HL-60 (cell line): Measurements from ENCODE around the gene DOCK10.

ENCODE experiments used
- GABPA ChIP-seq: IDR thresholded peaks from 2 replicates; pipeline ENCODE4 v1.6.1; 2012; ENCODE audit warnings: low read depth
- POLR2AphosphoS5 ChIP-seq: IDR thresholded peaks from 2 replicates; pipeline ENCODE4 v1.6.1; 2012; ENCODE audit warnings: low read depth
- TF ChIP-seq, protein P1 (sequence below): IDR thresholded peaks from one replicate; pipeline ENCODE4 v1.5.1; 2011; ENCODE audit warnings: low read length, control low read depth, inconsistent platforms; ENCODE audit not compliant: insufficient read depth
- TF ChIP-seq, protein P2 (sequence below): IDR thresholded peaks from 2 replicates; pipeline ENCODE4 v1.6.1; 2012; ENCODE audit warnings: low read depth; ENCODE audit not compliant: insufficient replicate concordance

DNA sequence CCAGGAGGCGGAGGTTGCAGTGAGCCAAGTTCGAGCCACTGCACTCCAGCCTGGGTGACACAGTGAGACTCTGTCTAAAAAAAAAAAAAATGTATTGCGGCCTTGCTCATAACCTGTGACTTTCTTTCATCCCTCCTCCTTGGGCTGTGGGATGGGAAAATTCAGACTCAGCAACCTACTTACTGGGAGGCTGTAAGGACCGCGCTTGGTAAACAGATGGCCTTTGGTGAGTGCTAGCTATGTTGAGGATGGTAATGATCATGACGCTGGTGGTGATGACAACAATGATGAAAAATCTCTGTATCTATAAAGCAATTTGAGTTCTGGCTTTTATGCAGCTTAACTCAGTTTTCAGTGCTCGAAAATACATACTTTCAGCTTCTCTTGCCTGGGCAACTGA lies 261.4 kb downstream of the DOCK10 start:
- TF ChIP-seq, protein P1, sequence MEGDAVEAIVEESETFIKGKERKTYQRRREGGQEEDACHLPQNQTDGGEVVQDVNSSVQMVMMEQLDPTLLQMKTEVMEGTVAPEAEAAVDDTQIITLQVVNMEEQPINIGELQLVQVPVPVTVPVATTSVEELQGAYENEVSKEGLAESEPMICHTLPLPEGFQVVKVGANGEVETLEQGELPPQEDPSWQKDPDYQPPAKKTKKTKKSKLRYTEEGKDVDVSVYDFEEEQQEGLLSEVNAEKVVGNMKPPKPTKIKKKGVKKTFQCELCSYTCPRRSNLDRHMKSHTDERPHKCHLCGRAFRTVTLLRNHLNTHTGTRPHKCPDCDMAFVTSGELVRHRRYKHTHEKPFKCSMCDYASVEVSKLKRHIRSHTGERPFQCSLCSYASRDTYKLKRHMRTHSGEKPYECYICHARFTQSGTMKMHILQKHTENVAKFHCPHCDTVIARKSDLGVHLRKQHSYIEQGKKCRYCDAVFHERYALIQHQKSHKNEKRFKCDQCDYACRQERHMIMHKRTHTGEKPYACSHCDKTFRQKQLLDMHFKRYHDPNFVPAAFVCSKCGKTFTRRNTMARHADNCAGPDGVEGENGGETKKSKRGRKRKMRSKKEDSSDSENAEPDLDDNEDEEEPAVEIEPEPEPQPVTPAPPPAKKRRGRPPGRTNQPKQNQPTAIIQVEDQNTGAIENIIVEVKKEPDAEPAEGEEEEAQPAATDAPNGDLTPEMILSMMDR = no peak
- TF ChIP-seq POLR2AphosphoS5 (no peak), GABPA (no peak)
- TF ChIP-seq, protein P2, sequence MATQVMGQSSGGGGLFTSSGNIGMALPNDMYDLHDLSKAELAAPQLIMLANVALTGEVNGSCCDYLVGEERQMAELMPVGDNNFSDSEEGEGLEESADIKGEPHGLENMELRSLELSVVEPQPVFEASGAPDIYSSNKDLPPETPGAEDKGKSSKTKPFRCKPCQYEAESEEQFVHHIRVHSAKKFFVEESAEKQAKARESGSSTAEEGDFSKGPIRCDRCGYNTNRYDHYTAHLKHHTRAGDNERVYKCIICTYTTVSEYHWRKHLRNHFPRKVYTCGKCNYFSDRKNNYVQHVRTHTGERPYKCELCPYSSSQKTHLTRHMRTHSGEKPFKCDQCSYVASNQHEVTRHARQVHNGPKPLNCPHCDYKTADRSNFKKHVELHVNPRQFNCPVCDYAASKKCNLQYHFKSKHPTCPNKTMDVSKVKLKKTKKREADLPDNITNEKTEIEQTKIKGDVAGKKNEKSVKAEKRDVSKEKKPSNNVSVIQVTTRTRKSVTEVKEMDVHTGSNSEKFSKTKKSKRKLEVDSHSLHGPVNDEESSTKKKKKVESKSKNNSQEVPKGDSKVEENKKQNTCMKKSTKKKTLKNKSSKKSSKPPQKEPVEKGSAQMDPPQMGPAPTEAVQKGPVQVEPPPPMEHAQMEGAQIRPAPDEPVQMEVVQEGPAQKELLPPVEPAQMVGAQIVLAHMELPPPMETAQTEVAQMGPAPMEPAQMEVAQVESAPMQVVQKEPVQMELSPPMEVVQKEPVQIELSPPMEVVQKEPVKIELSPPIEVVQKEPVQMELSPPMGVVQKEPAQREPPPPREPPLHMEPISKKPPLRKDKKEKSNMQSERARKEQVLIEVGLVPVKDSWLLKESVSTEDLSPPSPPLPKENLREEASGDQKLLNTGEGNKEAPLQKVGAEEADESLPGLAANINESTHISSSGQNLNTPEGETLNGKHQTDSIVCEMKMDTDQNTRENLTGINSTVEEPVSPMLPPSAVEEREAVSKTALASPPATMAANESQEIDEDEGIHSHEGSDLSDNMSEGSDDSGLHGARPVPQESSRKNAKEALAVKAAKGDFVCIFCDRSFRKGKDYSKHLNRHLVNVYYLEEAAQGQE = no peak
